LNCaP clone FGC (cell line): Measurements from ENCODE around the gene FANCE.

ENCODE experiments used
- DNase-seq: peaks from one replicate; pipeline ENCODE4 v3.0.0-alpha.2; 2011; ENCODE audit warnings: low read depth
- H3K4me3 ChIP-seq: 2 replicates; pipeline ENCODE4 v1.5.1; 2011; ENCODE audit warnings: mild to moderate bottlenecking, low read depth, low read length, control low read depth
- TF ChIP-seq, protein P1 (sequence below): IDR thresholded peaks from 2 replicates; pipeline ENCODE4 v1.5.1; 2012; ENCODE audit warnings: mild to moderate bottlenecking; ENCODE audit not compliant: control insufficient read depth, insufficient read depth; ENCODE audit errors: extremely low read depth

Gene FANCE

GRCh38 chr6:35419961-35420360 lies 32.2 kb upstream of the FANCE start:
- TF ChIP-seq, protein P1, sequence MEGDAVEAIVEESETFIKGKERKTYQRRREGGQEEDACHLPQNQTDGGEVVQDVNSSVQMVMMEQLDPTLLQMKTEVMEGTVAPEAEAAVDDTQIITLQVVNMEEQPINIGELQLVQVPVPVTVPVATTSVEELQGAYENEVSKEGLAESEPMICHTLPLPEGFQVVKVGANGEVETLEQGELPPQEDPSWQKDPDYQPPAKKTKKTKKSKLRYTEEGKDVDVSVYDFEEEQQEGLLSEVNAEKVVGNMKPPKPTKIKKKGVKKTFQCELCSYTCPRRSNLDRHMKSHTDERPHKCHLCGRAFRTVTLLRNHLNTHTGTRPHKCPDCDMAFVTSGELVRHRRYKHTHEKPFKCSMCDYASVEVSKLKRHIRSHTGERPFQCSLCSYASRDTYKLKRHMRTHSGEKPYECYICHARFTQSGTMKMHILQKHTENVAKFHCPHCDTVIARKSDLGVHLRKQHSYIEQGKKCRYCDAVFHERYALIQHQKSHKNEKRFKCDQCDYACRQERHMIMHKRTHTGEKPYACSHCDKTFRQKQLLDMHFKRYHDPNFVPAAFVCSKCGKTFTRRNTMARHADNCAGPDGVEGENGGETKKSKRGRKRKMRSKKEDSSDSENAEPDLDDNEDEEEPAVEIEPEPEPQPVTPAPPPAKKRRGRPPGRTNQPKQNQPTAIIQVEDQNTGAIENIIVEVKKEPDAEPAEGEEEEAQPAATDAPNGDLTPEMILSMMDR: no peak
- no peak overlapping the region for H3K4me3 ChIP-seq
- no peak for DNase-seq

DNA sequence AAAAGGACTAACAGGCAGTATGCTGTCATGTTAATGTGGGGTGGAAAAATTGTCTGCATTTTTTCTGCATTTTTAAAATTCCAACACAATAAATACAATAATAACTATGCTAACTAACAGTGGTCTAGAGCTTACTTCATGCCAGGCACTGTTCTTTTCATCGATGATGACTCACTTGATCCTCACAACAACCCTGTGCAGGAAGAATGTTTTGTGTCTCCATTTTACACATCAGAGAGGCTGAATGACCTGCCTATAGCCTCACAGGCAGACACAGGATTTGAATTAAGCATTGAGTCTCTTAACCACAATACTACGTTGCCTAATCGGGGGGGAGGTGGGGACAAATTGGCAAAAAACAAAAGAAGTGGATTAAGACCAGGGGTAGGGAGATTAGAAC lies 26.9 kb upstream of the FANCE start:
- no peak overlapping the region for H3K4me3 ChIP-seq
- no peak for DNase-seq
- TF ChIP-seq, protein P1: no peak

GRCh38 chr6:35426074-35426473 lies 26.1 kb upstream of the FANCE start:
- no peak overlapping the region for H3K4me3 ChIP-seq
- no peak for DNase-seq
- TF ChIP-seq, protein P1: no peak

- DNase-seq: no peak
- H3K4me3 ChIP-seq: no peak overlapping the region
- TF ChIP-seq, protein P1: no peak
These were observed 24.7 kb upstream of the FANCE start for GRCh38 chr6:35427435-35427834.

DNA sequence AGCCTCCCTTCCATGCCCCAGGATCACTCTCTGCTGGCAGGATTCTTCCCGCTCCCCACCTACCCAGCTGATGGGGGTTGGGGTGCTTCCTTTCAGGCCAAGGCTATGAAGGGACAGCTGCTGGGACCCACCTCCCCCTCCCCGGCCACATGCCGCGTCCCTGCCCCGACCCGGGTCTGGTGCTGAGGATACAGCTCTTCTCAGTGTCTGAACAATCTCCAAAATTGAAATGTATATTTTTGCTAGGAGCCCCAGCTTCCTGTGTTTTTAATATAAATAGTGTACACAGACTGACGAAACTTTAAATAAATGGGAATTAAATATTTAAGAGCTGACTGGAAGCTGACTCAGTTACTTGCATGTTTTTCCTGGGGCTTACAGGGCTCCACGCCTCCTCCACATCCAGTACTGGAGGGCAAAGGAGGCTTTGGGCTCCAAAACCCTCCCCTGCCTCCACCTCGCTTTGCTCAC lies 24.3 kb upstream of the FANCE start:
- no peak overlapping the region for H3K4me3 ChIP-seq
- no peak for DNase-seq
- TF ChIP-seq, protein P1: no peak

DNA sequence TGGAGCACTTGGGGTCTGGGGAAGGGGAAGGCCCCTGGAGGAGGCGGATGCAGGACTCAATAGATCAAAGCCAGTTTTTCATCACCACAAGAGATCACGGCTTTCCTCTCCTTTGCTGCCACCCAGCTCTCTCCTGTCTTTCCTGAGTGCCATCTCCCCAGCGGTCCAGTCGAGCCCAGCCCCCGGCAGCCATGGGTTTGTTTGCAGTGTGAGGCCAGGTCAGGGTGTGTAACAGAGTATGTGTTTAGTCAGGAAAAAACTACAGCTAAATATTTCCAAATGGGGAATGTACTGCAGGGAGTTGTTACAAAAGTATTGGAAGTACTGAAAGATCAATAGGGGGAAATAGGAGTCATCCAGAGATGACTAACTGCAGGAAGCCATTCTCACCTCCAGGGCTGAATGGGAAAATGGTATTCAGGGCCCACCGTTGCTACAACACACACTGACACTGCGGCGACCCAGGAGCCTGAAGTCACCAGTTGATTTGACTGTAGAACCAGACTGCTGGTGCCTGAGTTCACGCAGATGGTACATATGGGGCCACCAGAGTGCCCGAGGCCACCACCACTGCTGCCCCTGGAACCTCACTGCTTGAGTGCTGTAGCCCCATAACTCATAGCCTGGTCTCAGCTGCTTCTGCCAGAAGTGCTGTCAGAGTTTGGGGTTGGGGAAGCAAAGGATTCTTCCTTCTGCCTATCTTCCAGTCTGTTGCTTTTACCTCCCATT lies 23.6 kb upstream of the FANCE start:
- H3K4me3 ChIP-seq: no peak overlapping the region
- TF ChIP-seq, protein P1: no peak
- no peak for DNase-seq

- TF ChIP-seq, protein P1: no peak
- DNase-seq: no peak
- H3K4me3 ChIP-seq: no peak overlapping the region
These were observed 22.7 kb upstream of the FANCE start for GRCh38 chr6:35429463-35429862.
